Stromal cell of bone marrow (primary cell): Measurements from ENCODE around the gene PDCD5.
"Not testable (repeated sequence)": the region's sequence is repeated elsewhere in the genome, so short reads cannot be mapped to it uniquely, and the experiment has no call there.

ENCODE experiments used
- DNase-seq: peaks from one replicate; pipeline ENCODE4 v3.0.0-alpha.2; 2012; ENCODE audit warnings: low read depth

The PDCD5 gene

DNA sequence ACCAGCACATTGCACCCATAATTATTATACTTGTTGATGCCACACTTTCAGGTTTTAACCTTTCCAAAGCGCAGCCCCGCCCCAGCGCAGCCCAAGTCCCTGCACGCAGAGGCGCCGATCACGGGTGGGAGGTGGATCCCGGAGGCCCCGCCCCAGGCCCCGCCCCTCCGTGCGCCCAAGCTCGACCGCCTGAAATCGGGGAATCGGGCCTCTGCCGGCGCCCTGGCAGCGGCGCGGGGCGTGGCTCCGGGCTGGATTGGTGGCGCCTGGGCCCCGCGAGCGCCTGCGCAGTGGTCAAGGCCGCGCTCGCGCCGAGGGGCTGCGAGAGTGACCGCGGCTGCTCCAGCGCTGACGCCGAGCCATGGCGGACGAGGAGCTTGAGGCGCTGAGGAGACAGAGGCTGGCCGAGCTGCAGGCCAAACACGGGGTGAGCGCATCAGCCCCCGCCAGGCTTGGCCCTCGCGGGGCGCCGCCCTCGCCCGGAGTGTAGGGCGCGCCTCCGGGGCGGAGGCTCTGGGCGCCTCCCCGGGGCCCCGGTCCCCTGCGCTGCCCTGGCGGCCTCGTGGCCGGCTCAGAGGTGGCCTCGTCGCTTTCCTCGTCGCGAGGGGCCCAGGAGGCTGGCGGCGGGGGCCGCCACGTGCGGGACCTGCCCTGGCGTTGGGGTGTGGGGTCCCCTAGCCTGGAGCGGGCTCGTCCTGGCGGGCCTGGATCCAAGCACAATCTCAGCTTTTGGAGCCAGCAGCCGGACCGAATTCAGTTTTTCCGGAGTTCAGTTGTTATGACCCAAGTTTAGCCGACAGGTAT lies at the start of gene PDCD5:
Gene PDCD5 (plus strand): TSS at position 290 of the 804 bp plus-strand sequence. CDS start 72 bp downstream, at position 362.
- peak; percentile 90 for DNase-seq

- DNase-seq = no peak
Observed at GRCh38 chr19:32532233-32532632, 48.8 kb upstream of the PDCD5 start.

GRCh38 chr19:32537580-32537979 lies 43.4 kb upstream of the PDCD5 start:
- no peak for DNase-seq

- DNase-seq = no peak
Observed at GRCh38 chr19:32539240-32539916, 41.6 kb upstream of the PDCD5 start.

DNA sequence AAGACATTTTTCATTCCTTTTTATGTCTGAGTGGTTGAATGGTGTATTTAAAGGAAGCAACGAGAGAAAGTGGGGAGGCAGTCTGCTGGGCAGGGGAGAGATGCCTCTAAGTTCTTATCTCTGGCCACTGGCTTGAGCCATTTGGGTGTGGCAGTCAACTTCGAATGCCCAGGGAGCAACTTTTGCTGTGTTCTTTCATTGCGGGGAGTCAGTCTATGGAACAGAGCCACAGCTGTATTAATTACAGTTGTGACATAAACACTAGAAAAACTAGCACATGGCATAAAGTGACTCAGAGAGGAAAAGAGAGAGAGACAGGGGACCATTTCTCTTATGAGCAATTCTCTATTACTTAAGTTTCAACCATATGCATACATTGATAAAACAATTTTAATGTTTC lies 40.4 kb upstream of the PDCD5 start:
- DNase-seq = no peak

GRCh38 chr19:32541376-32541775 lies 39.6 kb upstream of the PDCD5 start:
- not testable (repeated sequence) for DNase-seq

GRCh38 chr19:32542477-32543108 lies 38.4 kb upstream of the PDCD5 start:
- no peak for DNase-seq

DNA sequence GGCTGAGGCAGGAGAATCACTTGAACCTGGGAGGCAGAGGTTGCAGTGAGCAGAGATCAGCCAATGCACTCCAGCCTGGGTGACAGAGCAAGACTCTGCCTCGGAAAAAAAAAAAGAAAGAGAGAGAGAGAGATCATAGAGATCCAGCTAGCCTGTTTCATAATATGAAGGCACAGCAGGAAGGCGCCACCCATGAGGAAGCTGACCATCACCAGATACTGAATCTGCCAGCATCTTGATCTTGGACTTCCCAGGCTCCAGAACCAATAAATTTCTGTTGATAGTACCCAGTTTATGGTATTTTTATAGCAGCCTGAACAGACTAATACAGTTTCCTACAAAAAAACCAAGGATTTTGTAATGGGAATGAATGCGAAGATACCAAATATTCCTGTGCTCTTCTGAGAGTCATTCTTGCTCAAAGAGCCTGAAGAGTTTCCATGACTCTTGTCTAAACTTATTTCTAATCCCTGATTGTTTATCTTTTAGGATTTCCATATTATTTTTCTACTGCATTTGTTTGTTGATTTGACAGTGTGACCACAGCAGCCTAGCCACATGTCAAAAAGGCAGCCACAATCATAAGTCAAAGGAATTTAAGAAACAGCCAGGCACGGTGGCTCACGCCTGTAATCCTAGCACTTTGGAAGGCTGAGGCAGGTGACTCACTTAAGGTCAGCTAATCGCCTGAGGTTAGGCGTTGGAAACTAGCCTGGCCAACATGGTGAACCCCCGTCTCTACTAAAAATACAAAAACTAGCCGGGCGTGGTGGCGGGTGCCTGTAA lies 37.7 kb upstream of the PDCD5 start:
- peak; percentile 21 for DNase-seq

GRCh38 chr19:32544917-32545316 lies 36.1 kb upstream of the PDCD5 start:
- no peak for DNase-seq

GRCh38 chr19:32550666-32551065 lies 30.3 kb upstream of the PDCD5 start:
- no peak for DNase-seq

GRCh38 chr19:32555786-32556185 lies 25.2 kb upstream of the PDCD5 start:
- no peak for DNase-seq

DNA sequence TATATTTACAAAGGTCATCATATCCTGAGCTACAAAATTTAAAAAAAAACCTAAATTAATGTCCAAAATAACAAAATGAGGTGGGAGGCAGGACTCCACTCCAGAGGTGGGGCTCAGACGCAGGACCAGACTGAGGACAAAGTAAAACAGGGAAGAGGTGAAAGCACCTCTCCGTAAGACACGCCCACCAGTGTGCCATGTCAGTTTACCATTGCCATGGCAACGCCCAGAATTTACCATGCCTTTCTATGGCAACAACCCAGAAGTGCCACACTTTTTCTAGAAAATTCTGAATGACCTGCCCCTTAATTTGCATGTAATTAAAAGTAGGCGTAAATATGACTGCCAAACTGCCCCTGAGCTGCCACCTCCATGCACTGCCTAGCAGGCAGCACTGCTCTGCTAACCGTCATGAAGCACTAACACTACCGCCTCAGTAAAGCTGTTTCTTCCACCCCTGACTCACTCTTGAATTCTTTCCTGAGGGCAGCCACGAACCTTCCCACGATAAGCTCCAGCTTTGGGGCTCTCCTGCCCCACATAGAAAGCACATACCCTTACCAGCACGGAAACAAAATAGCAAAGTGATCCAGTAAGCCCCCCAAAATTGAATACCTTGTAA lies 22.3 kb upstream of the PDCD5 start:
- DNase-seq = no peak

- no peak for DNase-seq
Observed at GRCh38 chr19:32563761-32564160, 17.2 kb upstream of the PDCD5 start.

GRCh38 chr19:32566246-32566830 lies 14.7 kb upstream of the PDCD5 start:
- DNase-seq = no peak

DNA sequence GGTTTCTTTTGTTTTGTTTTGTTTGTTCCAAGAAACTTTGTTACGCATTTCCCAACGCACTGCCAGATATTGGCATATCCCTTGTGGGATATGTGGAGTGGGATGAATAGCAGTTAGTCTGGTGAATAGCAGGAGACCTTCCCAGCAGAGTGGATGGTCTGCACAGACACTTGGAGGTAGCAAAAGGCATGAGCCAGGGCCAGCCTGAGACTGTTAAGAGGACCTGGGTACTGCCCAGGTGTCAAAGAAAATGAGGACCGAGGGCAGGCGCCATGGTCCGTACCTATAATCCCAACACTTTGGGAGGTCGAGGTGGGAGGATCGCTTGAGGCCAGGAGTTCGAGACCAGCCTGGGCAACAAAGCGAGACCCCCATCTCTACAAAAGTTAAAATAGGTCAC lies 13.5 kb upstream of the PDCD5 start:
- DNase-seq = no peak

DNA sequence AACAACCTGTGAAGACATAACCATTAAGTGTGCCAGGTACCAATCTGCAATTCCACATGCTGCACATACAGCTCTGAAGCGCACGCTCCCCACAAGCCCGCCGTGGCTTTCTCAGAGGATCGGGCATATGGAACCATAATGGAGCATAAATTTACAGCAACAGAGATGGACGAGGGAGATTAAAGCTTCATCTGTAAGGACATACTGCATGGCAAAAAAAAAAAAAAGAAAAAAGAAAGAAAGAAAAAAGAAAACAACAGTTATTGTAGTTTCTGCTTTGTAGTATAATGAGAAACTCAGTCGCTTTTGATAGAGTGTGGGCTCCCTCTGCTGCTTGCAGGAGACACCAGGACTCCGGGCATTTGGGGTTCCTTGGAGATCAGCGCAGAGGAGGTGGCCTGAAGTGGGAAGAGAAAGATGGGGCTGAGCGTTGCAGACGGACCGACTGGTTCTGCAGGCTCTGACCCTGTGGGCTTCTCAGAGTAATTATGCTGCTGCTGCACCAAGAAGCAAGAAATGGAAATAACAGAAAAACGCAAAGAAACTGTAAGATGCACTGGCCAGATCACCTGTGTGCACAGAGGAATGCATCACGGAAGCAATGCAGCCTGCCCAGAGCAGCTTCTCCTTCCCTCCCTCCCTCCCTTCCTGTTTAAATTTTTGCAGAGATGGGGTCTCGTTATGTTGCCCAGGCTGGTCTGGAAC lies 10.8 kb upstream of the PDCD5 start:
- DNase-seq = peak; percentile 35

GRCh38 chr19:32571471-32572075 lies 9.4 kb upstream of the PDCD5 start:
- not testable (repeated sequence) for DNase-seq

DNA sequence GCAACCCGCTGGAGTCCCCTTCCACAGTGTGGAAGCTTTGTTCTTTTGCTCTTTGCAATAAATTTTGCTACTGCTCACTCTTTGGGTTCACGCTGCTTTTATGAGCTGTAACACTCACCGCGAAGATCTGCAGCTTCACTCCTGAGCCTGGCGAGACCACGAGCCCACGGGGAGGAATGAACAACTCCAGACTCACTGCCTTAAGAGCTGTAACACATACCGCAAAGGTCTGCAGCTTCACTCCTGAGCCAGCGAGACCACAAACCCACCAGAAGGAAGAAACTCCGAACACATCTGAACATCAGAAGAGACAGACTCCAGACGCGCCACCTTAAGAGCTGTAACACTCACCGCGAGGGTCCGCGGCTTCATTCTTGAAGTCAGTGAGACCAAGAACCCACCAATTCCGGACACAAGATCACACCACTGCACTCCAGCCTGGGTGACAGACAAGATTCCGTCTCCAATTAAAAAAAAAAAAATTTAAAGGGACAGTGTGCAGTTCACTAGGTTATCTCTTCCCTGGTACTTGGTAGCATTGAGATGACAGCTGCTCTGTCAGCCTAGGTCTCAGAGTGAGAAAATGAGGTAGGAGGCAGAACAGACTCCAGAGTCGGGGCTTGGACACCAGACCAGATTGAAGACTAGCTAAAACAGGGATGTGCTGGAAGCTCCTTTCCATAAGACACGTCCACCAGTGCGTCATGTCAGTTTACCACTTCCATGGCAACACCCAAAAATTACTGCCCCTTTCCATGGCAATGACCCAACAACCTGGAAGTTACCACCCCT lies 8.1 kb upstream of the PDCD5 start:
- DNase-seq = not testable (repeated sequence)

- no peak for DNase-seq
Observed at GRCh38 chr19:32573492-32573794, 7.5 kb upstream of the PDCD5 start.

DNA sequence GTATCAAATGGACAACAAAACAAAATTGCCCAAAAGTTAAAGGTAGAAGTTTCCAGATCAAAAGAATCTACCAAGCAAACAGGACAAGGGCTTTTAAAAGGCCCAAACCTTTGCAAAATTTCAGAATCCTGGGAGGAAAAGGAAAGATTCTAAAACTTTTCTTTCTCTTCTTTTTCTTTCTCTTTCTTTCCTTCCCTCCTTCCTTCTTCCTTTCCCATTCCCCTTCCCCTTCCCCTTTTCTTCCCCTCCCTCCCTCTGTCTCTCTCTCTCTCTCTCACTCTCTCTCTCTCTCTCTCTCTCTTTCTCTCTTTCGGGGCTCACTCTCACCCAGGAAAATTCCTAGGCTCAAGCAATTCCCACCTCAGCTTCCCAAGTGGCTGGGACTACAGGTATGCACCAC lies 4.2 kb upstream of the PDCD5 start:
- no peak for DNase-seq
